HepG2 (cell line): ENCODE data around the gene ZMYND19. TPM values are rescaled to one million over a fixed set of nuclear protein-coding genes. Genes with fewer than 3 reads are reported as not detected.

Experiments used
- AGO1 ChIP-seq: fragments of 200-400 bp; formaldehyde crosslinking; IDR thresholded peaks from 2 replicates; pipeline ENCODE4 v1.6.1; 2017; ENCODE audit warnings: mild to moderate bottlenecking, low read depth, low read length, moderate library complexity; ENCODE audit not compliant: poor library complexity, severe bottlenecking
- EP300 ChIP-seq, 3 experiments: sonication (generic) in 1 of 3; formaldehyde crosslinking in 1 of 3; IDR thresholded peaks; 2 replicates each; pipeline versions ENCODE4 v1.5.1 to v1.6.1; 2011 to 2020; ENCODE audit warnings: low read depth in 2 of 3, low read length in 2 of 3, borderline replicate concordance in 1 of 3, improper control_type of control experiment in 1 of 3, mild to moderate bottlenecking in 1 of 3, missing genetic modification reagents in 1 of 3, moderate library complexity in 1 of 3
- FOXK1 ChIP-seq: sonication (generic); formaldehyde crosslinking; IDR thresholded peaks from 2 replicates; pipeline ENCODE4 v1.4.0; 2020; ENCODE audit warnings: low read depth, missing genetic modification reagents, borderline replicate concordance
- HOMEZ ChIP-seq: IDR thresholded peaks from 2 replicates; pipeline ENCODE4 v1.6.1; 2016; ENCODE audit warnings: low read depth
- MED8 ChIP-seq: sonication (generic); formaldehyde crosslinking; IDR thresholded peaks from 2 replicates; pipeline ENCODE4 v1.8.1; 2023; ENCODE audit warnings: mild to moderate bottlenecking, missing genetic modification reagents; ENCODE audit not compliant: insufficient replicate concordance
- NONO ChIP-seq, 2 experiments: fragments of 450-650 bp in 1 of 2; sonication (generic) in 1 of 2; formaldehyde crosslinking in 1 of 2; IDR thresholded peaks in 1 of 2; conservative IDR thresholded peaks in 1 of 2; 2 replicates each; pipeline versions ENCODE4 v1.6.1 to v1.8.0; 2017 to 2022; ENCODE audit warnings: mild to moderate bottlenecking in 1 of 2, missing genetic modification reagents in 1 of 2, moderate library complexity in 1 of 2
- SOX6 ChIP-seq, 2 experiments: fragments of 450-650 bp in 1 of 2; sonication (generic) in 1 of 2; formaldehyde crosslinking in 1 of 2; IDR thresholded peaks; 2 replicates each; pipeline versions ENCODE4 v1.4.0 to v1.6.1; 2017 to 2020; ENCODE audit warnings: antibody characterized with exemption in 1 of 2, mild to moderate bottlenecking in 1 of 2, missing genetic modification reagents in 1 of 2
- TAF1 ChIP-seq: sonication (generic); formaldehyde crosslinking; IDR thresholded peaks from 2 replicates; pipeline ENCODE4 v1.4.0; 2020; ENCODE audit warnings: missing genetic modification reagents
- TCF12 ChIP-seq, 2 experiments: fragments of 450-650 bp in 1 of 2; sonication (generic) in 1 of 2; formaldehyde crosslinking in 1 of 2; IDR thresholded peaks; 2 replicates each; pipeline versions ENCODE4 v1.6.1 to v1.8.0; 2017 to 2022; ENCODE audit warnings: antibody characterized with exemption in 1 of 2, mild to moderate bottlenecking in 1 of 2, missing genetic modification reagents in 1 of 2, moderate library complexity in 1 of 2
- TOE1 ChIP-seq: sonication (generic); formaldehyde crosslinking; IDR thresholded peaks from 2 replicates; pipeline ENCODE4 v1.4.0; 2020; ENCODE audit warnings: mild to moderate bottlenecking, missing genetic modification reagents
- ZFP90 ChIP-seq: sonication (generic); formaldehyde crosslinking; IDR thresholded peaks from 2 replicates; pipeline ENCODE4 v1.8.0; 2022; ENCODE audit warnings: missing genetic modification reagents, mild to moderate bottlenecking, inconsistent platforms, borderline replicate concordance
- ZMAT5 ChIP-seq: sonication (generic); formaldehyde crosslinking; IDR thresholded peaks from 2 replicates; pipeline ENCODE4 v1.5.0; 2020; ENCODE audit warnings: mild to moderate bottlenecking, low read depth, missing genetic modification reagents, borderline replicate concordance
- ZNF530 ChIP-seq: sonication (generic); formaldehyde crosslinking; IDR thresholded peaks from 2 replicates; pipeline ENCODE4 v1.5.0; 2020; ENCODE audit warnings: low read depth, mild to moderate bottlenecking, missing genetic modification reagents
- ZNF547 ChIP-seq: sonication (generic); formaldehyde crosslinking; IDR thresholded peaks from 2 replicates; pipeline ENCODE4 v1.5.1; 2020; ENCODE audit warnings: mild to moderate bottlenecking, missing genetic modification reagents
- ZNF687 ChIP-seq: sonication (generic); formaldehyde crosslinking; IDR thresholded peaks from 2 replicates; pipeline ENCODE4 v1.5.1; 2020; ENCODE audit warnings: mild to moderate bottlenecking, missing genetic modification reagents, moderate library complexity
- ZNF737 ChIP-seq: sonication (generic); formaldehyde crosslinking; IDR thresholded peaks from 2 replicates; pipeline ENCODE4 v1.5.0; 2020; ENCODE audit warnings: missing genetic modification reagents, mild to moderate bottlenecking, borderline replicate concordance
- ZXDC ChIP-seq: sonication (generic); formaldehyde crosslinking; IDR thresholded peaks from 2 replicates; pipeline ENCODE4 v1.5.0; 2020; ENCODE audit warnings: mild to moderate bottlenecking, missing genetic modification reagents
- polyA plus RNA-seq, 8 experiments: library from polyadenylated mRNA; depleted of rRNA in 3 of 8; stranded (reverse) in 7 of 8; unstranded in 1 of 8; fragments of >200 nt; fragmentation: Illumina TruSeq in 4 of 8; extraction: Trizol in 4 of 8; gene quantifications; 2 replicates each; pipeline versions ENCODE4 v1.2.1 to v1.2.3, GENCODE V29; 2011 to 2016; ENCODE audit warnings: low read depth in 4 of 8, missing spikeins in 1 of 8, mixed read lengths in 1 of 8; ENCODE audit not compliant: insufficient read depth in 1 of 8
- total RNA-seq, 5 experiments: library from RNA; depleted of rRNA; stranded (reverse); fragments of >200 nt; fragmentation: Illumina TruSeq; extraction: Trizol; gene quantifications; 2 replicates each; pipeline ENCODE4 v1.2.3, GENCODE V29; 2016; ENCODE audit warnings: low read depth in 1 of 5

Gene ZMYND19
- total and polyA plus RNA-seq, 2 of the 13 experiments (the other 11 are each of a cell fraction or from before 2014, with no cell fraction given) = 21.3 to 38.7 TPM

GRCh38 chr9:137578518-137579258 is 11.6 kb downstream of the ZMYND19 start, which contains the start of gene DPH7 (continued):
- TF ChIP-seq HOMEZ (CRISPR knock-in tag) (no peak), AGO1 (peak; percentile 79), SOX6 (IDR thresholded peaks at IDR 0.05) (no peak), SOX6 (CRISPR knock-in tag; IDR thresholded peaks at IDR 0.05) (peak; percentile 34; the same call in 1 of the 2 replicates), NONO (IDR thresholded peaks at IDR 0.05) (no peak), NONO (CRISPR knock-in tag; conservative IDR thresholded peaks at IDR 0.05) (peak; percentile 98), TCF12 (IDR thresholded peaks at IDR 0.05) (no peak), TCF12 (CRISPR knock-in tag; IDR thresholded peaks at IDR 0.05) (peak; percentile 73; the same call in 1 of the 2 replicates), ZMAT5 (CRISPR knock-in tag) (no peak; the same call in 1 of the 2 replicates), TOE1 (CRISPR knock-in tag) (no peak), EP300 (IDR thresholded peaks at IDR 0.05; ENCODE audit: low read depth in 2 of 2, low read length in 2 of 2) (0 out of 4 replicates have a peak, but pooled peaks of 1 of the 2 experiments have one; percentile 30), EP300 (CRISPR knock-in tag; IDR thresholded peaks at IDR 0.05; ENCODE audit: borderline replicate concordance) (no peak), ZXDC (CRISPR knock-in tag) (peak; percentile 73; the same call in 1 of the 2 replicates), MED8 (CRISPR knock-in tag) (peak; percentile 71), ZNF530 (CRISPR knock-in tag) (no peak), TAF1 (CRISPR knock-in tag) (peak; percentile 75), ZNF737 (CRISPR knock-in tag) (0 out of 2 replicates have a peak, but pooled peaks have one; percentile 6), FOXK1 (peak; percentile 52; the same call in 1 of the 2 replicates), ZFP90 (peak; percentile 88), ZNF547 (CRISPR knock-in tag) (peak; percentile 82), ZNF687 (CRISPR knock-in tag) (peak; percentile 90)
